Right renal pelvis (tissue), 4 donors: Measurements from ENCODE around the gene RBFOX1. TPM values are rescaled to one million over a fixed set of nuclear protein-coding genes. Genes with fewer than 3 reads are reported as not detected.

Source experiments
- DNase-seq, 4 donors: peaks; one replicate each; pipeline ENCODE4 v3.0.0-alpha.2; 2013; ENCODE audit warnings: low read depth in 4 of 4, low spot score in 3 of 4, missing footprints in 1 of 4
- polyA plus RNA-seq, 4 donors: library from polyadenylated mRNA; unstranded; fragments of 120-200 nt; gene quantifications; one replicate each; pipeline ENCODE4 v1.2.1, GENCODE V29; 2013; ENCODE audit not compliant: insufficient read length in 4 of 4

RBFOX1 gene
- polyA plus RNA-seq, 4 donors = 1.6 to 3.9 (median 2.9) TPM

DNA sequence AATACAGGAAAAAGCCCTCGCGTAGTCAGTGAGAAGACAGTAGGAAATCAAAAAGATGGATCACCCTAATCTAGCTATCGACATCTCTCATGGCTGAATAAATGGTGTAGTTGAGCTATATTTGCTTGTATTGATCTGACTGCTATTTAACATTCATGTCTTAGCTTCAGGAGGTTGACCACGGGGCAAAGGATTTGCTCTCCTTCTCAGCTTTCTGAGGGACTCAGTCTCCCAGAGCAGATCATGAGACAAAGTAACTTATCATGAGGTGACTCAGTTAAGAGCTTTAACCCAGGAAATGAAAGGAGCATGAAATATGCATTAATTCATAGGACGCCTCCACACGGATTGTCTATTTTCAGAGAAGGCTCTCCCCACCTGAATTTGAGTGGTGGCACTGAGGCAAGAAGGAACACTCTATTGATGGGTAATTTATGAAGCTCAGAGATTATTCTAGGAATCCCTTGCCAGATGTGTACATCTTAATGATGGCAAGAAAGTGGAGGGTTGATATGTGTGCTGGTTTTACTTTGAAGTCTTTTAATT, 608 bp downstream of the RBFOX1 start:
- no peak for DNase-seq

GRCh38 chr16:7334801-7335560, 2.3 kb downstream of the RBFOX1 start:
- DNase-seq = no peak

DNA sequence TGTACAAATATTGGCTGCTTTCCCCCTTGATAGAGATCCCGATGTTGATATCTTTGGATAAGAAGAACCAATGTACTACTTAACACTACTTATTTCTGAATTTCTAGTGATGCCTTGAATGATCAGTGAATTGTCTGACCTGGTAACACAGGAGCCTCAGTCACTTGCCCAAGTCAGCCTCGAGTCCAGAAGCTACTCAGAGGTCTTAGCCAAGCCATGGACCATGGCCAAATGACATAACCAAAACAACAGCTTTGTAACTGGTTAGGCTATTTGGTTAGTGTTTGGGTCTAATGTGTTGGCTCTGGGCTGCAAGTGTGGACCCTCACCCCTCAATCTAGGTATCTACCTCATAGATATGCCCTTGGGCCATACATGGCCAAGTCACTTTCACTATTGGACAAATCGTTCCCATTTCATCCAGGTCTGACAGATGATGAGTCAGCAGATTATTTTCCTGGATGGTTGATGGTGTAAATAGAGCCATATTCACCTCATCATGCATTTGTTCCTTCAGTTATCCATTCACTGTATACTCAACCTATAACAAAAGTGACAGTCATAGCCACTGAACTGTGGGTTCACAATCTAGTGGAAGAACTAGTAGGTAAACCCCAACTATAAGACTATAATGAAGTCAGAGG, 3.5 kb downstream of the RBFOX1 start:
- no peak for DNase-seq

DNA sequence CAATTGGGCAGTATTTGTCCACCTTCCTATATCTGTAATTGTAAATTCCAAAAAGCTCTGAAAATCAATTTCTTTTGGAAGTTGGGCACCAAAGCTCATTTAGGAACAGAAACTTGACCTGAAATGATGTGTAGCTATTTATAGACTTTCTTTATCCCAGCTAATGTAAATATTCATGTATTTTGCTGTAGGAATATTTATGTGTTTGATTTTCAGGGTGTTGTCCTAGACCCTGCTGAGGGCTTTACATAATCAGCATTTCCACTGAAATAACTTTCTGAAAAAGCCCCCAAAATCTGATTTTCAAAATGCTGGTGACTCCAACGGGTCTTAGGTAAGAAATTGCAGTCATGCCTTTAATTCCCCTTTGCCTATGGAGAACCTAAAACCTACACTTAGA, 4.1 kb downstream of the RBFOX1 start:
- DNase-seq = no peak

- no peak for DNase-seq
These were observed 6.2 kb downstream of the RBFOX1 start for GRCh38 chr16:7338826-7339225.

GRCh38 chr16:7339700-7340099, 7.1 kb downstream of the RBFOX1 start:
- DNase-seq = no peak

GRCh38 chr16:7340938-7341337, 8.3 kb downstream of the RBFOX1 start:
- DNase-seq = no peak

DNA sequence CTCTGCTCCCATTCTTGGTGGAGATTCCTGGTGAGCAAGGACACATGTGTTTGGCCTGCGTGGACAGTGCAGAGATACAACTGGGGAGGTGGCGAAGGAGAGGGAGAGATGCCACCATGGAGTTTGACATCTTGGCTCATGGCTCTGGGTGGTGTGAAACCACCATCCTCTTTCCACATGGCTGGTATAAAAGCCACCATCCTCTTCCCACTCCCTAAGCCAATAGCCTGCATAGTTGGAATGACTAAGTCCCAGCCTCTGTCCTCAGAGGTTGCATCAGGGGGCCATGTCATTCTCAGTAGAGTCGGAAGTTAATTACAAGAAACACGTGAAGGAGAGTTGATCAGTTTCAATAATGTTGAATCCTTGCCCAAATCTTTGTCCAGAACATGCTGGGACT, 10.0 kb downstream of the RBFOX1 start:
- no peak for DNase-seq

GRCh38 chr16:7343243-7343642, 10.6 kb downstream of the RBFOX1 start:
- no peak for DNase-seq

GRCh38 chr16:7344830-7345780, 12.5 kb downstream of the RBFOX1 start:
- DNase-seq = no peak

DNA sequence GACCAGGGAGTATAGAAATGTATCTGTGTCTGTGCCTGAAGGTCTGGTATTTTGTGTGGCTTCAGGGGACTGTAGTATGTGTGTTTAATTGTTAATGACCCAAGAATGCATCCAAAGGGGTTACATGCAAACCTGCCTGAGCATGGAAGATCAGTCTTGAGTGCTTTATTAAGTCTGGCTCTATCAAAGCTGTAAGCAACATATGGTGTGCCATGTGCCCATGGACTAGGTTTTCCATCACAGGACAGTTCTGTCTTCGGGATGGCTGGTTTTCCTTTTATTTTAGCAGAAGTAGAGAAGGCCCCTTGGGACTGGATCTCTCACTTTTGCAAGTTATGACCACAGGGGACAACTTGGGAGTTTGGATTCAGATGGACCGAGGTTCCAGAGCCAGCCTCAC, 18.2 kb downstream of the RBFOX1 start:
- DNase-seq = no peak

DNA sequence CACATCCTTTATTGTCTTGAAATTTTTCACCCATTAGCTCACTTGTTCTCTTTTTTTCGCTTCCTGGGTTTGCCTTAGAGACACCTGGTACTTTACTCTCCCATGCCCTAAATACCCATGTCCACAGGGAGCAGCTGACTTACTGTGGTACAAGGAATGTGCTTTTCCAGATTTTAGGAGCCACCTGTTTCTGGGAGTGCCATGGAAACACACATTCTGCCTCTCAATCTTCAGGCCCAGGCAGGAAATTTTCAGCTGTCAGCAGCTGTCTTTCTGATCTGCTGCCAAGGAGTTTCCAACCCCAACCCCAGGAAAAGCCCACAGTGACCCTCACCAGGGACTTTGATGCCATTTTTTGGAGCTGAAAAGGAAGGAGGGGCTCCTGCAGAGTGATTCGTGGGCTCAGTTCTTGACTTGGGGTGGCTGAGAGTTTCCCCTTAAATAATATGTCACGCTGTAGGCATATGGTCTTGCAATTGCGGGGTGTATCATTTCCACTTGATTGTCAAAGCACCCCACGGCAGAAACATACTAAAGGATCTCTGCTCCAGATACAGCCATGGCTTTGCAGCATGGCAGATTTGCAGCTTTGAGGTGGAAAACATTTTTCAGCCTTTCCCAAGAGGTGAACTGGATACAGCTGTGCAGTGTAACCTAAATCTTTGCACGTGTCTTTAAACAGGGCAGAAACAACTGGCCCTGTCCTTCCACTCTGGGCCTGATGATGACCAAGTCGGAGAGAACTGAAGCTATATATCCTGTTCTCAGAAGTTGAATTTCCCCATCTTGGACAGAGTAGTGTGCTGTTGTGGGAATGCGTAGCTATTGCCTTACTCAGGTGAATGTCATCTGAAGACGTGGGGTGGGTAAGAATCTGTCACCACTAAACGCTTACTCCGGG, 19.2 kb downstream of the RBFOX1 start:
- DNase-seq = no peak

DNA sequence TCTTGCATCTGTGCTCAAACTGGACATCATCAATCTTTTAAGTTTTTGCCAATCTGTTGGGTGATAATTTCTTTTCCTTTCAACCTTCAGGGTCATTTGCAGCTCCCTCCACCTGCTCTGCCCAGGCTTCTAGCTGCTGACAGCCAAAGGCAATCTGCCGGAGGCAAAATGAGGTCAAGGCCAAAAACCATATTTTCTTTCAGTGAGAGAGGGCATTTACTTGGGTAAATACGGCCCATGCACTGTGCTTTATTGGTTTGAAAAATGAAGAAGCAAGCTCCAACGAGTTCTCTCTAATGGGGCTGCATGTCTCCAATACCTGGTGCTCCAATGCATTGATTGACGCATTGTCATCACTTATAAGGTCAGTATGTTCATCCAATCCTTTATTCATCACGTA, 23.1 kb downstream of the RBFOX1 start:
- no peak for DNase-seq

DNA sequence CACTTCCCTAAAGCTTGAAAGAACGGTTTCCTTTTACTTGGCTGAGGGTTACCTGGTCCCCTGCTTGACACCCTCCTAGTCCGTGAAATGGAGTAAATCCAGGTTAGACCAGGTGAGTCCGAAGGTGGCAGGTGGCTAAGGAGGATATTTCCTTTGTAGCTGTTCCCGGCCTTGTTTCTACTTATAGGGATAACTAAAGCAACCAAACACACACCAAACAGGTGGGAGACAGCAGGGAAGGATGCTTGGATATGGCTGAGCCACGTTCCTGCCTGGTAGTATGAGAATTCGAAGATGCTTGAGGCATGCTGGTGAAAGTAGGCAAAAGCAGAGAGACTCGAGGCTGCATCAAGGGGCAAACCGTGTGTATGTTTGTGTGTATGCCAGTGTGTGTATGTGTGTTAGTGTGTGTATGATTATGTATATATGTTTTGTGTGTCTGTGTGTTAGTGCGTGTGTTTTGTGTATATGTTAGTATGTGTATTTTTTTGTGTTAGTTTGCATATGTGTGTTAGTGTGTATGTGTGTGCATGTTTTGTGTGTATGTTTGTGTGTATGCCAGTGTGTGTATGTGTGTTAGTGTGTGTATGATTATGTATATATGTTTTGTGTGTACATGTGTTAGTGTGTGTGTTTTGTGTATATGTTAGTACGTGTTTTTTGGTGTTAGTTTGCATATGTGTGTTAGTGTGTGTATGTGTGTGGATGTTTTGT, 28.9 kb downstream of the RBFOX1 start:
- no peak for DNase-seq

- no peak for DNase-seq
These were observed 29.6 kb downstream of the RBFOX1 start for GRCh38 chr16:7362231-7362630.

DNA sequence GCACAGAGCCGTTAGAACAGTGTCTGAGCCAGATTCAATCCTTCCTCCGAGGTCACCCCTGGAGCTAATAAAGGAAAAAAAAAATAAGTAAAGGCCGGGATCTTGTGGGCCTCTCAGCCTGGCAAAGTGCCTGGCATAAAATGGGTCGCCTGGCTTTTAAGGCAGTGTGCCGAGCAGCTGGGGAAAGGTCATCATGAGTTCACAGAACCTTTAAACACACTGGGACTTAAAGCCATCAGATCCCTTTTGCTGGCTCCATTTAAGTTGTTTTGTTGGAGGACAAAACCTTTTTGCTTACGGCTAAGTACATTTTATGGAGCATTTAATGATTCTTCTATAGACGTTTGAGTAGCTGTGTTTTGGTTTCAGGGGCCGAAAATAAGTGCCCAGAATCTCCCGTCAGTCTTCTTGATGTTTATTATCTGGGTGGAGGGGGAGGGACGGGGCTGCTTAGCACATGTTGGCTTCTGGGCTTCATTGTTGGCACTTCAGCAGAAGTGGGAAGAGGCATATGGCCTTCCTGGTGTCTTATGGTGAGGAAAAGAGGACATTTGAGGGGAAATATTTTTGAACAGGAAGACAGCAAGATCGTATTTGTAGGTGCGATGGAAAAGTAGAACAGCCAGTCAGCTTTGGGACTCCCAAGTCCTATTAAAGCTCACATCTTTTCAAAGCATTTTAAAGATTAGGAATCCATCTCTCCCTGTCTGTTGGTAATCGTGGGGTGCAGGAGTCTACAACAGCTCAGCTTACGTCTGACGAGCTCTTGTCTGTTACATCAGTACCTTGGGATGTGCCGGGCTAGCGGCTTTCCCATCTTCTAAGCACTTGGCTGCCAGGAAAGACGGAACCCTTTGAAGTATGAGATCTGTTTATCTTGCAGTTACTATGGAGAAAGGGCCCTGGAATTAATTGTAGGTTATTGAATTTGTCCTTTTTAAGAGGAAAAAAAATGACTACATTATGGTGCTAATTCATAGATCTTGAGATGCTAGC, 31.1 kb downstream of the RBFOX1 start:
- no peak for DNase-seq

DNA sequence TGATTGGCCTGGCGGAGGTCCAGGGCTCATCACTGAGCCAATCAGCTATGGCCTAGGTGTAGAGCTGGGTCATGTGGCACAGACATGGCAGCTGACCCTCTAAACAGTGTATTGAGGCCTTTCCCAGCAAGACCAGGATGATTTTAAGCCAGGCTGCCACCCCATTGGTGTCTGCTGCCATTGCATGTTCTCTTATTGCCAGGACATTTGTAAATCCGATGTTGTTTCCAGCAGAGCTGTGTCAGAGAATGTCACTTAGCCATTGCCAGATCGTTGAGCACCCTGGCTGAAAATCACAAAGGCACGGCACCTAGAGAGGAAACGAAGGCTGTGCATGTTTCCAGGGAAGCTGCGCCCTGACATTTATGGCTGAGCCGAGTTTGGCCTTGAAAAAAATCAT, 33.4 kb downstream of the RBFOX1 start:
- DNase-seq = no peak
